GM12873 (cell line): ENCODE measurements around the gene WWC2.

Experiments
- TF ChIP-seq, protein P1 (sequence below): IDR thresholded peaks from 2 replicates; pipeline ENCODE4 v1.5.1; 2012; ENCODE audit warnings: low read depth, mild to moderate bottlenecking, moderate library complexity, low read length, control low read depth; ENCODE audit not compliant: insufficient read depth; ENCODE audit errors: missing control alignments

The WWC2 gene

DNA sequence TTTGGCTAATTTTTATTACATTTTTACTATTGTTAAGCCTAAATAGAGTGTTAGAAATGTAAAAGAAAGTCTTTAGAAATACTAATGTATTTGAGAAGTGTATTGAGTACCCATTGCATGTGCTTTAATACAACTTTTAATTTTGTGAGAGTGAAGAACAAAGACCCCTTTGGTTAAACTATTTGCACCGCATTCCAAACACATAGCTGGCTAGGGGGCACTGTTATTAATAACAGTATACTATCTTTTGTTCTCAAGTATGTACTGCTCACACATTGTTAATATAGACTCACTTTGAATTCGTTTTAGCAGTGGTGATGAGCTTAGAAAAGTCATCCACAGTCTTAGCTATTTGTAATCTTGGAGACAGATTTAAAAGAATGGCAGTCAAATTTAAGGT is 114.9 kb downstream of the WWC2 start:
- TF ChIP-seq, protein P1, sequence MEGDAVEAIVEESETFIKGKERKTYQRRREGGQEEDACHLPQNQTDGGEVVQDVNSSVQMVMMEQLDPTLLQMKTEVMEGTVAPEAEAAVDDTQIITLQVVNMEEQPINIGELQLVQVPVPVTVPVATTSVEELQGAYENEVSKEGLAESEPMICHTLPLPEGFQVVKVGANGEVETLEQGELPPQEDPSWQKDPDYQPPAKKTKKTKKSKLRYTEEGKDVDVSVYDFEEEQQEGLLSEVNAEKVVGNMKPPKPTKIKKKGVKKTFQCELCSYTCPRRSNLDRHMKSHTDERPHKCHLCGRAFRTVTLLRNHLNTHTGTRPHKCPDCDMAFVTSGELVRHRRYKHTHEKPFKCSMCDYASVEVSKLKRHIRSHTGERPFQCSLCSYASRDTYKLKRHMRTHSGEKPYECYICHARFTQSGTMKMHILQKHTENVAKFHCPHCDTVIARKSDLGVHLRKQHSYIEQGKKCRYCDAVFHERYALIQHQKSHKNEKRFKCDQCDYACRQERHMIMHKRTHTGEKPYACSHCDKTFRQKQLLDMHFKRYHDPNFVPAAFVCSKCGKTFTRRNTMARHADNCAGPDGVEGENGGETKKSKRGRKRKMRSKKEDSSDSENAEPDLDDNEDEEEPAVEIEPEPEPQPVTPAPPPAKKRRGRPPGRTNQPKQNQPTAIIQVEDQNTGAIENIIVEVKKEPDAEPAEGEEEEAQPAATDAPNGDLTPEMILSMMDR: no peak

GRCh38 chr4:183214912-183215488 is 115.9 kb downstream of the WWC2 start:
- TF ChIP-seq, protein P1: no peak

GRCh38 chr4:183220236-183220635 is 121.2 kb downstream of the WWC2 start:
- TF ChIP-seq, protein P1: no peak

DNA sequence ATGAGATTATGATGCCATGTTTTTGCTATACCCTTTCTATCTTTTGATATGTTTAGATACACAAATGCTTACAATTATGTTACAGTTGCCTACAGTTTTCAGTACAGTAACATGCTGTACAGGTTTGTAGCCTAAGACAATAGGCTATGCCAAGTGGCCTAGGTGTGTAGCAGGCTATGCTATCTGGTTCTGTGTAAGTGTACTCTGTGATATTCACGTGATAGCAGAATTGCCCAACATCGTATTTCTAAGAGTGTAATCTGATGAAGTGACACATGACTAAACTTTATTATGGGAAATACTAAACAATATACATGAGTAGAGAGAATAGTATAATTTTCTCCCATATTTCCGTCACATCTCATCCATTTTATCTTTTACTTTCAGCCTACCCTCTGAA is 124.0 kb downstream of the WWC2 start:
- TF ChIP-seq, protein P1: no peak

GRCh38 chr4:183229397-183229796 is 130.3 kb downstream of the WWC2 start:
- TF ChIP-seq, protein P1: no peak

GRCh38 chr4:183240581-183241321 is 141.7 kb downstream of the WWC2 start:
- TF ChIP-seq, protein P1: no peak

DNA sequence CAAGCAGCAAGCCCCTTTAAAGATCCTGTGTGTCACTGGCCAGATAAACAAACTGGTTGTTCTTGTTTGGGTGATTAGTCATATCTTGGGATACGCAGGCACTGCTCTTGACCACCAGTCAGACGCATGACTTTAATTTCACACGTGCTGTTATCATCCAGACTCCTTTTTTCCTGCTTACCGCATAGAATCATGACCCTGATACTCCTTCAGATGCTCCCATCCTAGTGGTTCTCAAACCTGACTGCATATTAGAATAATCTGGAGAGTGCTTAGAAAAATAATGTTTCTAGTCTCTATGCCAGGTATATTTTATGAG is 142.2 kb downstream of the WWC2 start:
- TF ChIP-seq, protein P1: no peak
